Globus pallidus (tissue), 1 donor: ENCODE results near the gene ZSWIM2.
"Not testable (repeated sequence)": the region's sequence is repeated elsewhere in the genome, so short reads cannot be mapped to it uniquely, and the experiment has no call there.

ENCODE experiments used
- DNase-seq: peaks from one replicate; pipeline ENCODE4 v3.0.0-alpha.2; 2015; ENCODE audit warnings: low spot score

The ZSWIM2 gene

DNA sequence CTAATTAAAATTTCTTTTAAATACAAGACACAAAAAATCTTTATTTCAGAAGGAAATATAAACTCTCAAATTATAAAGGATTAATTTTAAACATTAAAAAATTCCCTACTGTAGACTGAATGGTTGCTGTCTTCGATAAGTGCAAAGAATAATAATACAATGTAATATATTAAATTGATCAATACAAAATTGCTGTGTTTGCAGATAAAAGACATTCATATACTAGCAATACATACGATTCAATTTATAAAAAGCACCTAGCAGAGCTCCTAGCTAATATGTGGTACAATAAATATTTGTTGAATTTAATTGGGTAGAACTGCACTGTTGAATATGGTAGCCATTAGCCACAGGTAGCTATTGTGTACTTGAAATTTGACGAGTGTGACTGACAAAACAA, 6.6 kb downstream of the ZSWIM2 start:
- no peak for DNase-seq

DNA sequence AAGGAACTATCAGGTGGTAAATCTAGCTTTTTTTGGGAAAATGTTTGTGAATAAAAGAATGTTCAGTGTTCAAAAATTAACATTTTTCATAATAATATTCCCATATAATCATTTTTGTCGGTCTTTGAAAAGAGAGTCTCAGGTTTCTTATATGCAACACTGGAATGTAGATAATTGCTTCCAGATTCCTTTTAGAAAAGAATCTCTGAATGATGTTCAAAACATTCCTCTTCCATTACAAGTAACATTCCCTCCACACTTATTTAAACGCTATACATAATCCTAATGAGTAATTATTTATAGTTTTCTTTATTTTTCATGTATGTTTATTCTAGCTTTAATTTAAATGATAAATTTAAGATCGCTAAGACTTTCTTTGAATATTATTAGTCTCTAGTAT, 7.0 kb downstream of the ZSWIM2 start:
- DNase-seq: no peak

DNA sequence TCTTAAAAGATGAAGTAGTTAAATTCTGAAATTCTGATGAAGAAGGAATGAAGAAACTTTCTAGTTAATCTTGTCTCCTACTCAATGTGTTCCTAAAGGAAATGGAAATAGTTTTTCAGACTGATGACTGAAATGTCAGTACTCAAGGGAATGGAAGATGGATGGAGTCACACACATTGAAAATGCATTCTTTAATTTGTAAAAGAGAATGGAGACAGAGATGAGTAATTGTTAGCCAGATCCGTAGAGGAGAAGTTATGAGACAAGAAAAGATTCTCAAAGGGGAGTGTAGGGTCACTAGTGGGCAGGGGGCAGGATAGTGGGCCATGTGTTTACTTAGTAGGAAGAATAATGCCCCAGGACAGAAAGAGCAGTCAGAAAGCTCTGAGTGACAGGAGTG, 13.3 kb downstream of the ZSWIM2 start:
- no peak for DNase-seq

DNA sequence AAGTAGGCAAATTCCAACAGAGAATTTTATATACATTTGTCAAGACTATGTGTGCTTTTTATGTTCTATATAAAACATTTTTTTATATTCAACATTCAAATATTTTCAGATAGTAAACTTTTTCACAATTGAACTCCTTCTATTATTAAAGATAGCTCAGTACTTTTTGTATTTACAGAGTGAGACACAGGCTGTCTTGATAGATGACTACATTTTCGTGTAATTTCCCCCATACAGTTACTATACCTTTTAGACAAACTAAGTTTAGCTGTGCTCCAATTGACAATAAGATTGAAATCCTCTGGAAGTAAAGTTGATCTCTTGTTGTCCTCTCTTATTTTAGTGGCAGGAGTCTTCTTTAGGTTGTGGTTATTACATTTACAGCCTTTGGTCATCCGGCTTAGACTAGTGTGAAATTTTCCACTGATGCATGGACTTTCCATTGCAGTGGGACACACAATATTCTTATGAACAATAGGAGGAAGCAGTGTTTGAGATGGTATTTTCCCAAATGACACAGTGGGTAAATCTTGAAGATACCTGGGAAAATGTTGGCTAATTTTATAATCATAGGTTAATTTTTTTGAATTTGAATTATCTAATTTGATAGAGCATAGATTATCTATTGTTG, 21.0 kb downstream of the ZSWIM2 start:
- no peak for DNase-seq

DNA sequence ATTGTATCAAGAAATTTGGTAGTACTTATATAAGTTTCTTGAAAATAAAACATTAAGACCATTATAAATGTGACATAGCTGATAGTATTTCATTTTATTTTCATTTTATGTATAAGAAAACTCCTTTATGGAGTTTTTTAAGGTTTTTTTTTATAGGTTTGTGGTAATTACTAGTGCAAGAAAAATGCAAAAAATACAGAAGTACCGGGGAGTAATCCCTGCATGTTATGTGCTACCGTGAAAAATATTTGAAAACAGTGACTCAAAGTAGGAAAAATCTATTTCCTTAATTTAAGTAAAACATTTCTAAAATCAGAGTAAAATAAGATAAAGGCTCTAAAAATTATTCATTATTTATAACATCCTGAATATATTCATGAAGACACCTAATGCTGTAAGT, 21.6 kb downstream of the ZSWIM2 start:
- DNase-seq: no peak

DNA sequence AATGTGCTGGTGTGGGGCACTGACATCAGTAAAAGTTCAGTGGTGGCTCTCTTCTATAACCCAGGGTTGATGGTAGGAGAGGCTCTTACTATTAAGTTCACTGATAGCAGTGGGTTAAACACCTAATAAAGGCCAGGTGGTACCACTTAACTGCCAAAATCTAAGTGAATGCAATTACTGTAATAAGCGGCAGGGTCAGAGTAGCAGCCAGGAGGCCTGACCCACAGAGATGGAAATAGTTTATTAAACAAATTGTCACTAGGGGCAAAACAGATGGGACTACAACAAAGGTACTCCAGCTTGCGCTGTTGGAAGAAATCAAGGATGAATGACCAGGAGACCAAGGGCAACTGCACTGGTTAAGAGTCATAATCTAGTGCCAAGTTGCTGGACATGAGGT, 26.6 kb downstream of the ZSWIM2 start:
- DNase-seq: no peak

DNA sequence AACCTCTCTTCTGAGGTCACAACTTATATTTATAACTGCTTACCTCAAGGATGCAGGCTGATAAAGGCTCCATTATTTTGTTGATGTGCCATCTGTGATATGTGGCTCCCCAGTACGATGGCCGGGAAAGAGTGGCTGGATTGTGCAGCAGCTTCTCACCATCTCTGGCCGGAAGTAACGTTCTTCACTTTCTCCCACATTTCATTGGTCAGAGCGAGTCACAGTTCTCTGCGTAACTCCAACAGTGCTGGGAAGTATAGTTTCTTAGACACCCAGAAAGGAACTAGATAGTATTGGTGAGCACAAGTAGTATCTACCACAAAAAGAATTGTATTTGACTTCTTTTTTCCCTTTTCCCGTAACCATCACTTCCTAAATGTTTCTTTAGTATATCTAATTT, 28.7 kb downstream of the ZSWIM2 start:
- DNase-seq: no peak

DNA sequence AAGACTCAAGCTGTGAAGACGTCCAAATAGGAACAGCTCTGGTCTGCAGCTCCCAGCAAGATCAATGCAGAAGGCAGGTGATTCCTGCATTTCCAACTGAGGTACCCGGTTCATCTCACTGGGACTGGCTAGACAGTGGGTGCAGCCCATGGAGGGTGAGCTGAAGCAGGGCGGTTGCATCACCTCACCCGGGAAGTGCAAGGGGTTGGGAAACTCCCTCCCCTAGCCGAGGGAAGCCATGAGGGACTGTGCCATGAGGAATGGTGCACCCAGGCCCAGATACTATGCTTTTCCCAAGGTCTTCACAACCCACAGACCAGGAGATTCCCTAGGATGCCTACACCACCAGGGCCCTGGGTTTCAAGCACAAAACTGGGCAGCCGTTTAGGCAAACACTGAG, 37.2 kb downstream of the ZSWIM2 start:
- not testable (repeated sequence) for DNase-seq

DNA sequence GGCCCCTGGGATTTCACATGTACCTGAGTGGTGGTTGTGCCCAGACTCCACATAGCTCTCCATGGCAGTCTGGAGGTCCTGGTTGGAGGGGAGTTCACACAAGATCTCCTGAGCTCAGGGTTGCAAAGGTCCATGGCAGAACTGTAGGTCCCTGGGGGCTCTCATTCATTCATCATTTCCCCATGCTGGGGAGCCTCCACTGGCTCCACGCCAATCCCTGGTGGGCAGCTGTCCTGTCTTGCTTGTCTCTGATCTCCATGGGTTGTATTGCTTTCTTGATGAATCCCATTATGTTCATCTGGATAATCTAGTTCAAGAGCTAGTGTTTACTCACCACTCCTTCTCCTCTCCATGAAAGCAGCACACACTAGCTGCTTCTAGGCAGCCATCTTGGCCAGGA, 42.4 kb downstream of the ZSWIM2 start:
- no peak for DNase-seq

DNA sequence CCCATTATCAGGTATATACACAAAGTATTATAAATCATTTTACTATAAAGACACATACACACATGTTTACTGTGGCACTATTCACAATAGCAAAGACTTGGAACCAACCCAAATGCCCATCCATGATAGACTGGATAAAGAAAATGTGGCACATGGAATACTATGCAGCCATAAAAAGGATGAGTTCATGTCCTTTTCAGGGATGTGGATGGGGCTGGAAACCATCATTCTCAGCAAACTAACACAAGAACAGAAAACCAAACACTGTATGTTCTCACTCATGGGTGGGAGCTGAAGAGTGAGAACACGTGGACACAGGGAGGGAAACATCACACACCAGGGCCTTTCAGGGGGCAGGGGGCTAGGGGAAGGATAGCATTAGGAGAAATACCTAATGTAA, 50.4 kb downstream of the ZSWIM2 start:
- not testable (repeated sequence) for DNase-seq

DNA sequence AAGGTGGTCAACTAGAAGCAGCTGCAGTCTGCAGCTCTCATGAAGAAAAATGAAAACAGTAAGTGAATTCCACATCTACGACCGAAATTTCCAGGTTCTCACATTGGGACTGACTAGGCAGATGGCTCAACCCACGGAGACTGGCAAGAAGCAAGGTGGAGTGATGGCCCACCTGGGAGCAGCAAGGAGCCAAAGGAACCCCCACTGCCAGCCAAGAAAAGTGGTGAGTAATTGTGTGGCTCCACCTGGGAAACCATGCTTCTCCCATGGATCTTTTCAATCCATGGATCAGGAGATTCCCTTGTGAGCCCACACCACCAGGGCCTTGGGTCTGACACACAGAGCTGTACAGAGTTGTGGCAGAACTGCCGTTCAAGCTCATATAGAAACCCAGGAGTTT, 64.0 kb downstream of the ZSWIM2 start:
- DNase-seq: no peak

DNA sequence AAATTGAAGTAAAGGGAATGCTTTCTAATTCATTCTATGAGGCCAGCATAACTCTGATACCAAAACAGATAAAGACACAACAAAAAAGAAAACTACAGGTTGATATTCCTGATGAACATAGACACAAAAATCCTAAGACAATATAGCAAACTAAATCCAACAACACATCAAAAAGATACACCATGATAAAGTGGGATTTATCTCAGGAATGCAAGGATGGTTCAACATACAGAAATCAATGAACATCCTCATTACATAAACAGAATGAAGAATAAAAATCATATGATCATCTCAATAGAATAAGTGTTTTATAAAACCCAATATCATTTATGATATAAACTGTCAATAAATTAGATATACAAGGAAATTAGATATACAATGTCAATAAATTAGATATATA, 65.7 kb downstream of the ZSWIM2 start:
- no peak for DNase-seq

DNA sequence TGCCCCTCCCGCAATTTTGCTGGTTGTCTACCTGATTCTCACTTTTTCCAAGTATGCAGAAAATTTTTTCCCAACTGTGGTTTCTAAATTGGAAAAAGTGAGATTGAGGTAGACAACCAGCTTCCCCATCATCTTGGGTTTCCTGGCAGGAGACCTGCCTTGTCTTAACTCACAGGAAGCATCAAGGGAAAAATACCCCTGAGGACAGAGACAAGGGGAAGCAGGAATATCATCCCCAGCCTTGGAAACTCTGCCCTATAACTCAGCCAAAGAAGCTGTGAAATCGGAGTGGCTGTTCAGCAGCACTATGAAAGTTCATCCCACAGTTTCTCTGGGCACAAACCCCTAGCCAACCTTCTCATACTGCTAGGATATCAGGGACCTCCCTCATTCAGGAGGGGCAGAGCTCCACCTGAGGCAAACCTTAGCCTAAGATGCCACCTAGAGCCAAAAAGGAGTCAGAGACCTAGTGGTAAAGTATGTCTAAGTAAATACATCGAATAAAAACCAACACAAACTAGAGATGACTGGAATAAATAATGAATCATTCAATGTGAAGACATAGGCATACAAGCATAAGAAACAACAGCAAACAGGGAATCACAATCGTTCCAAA, 68.2 kb downstream of the ZSWIM2 start:
- DNase-seq: peak; percentile 16
